Neural cell (in vitro differentiated cells): ENCODE data around the gene G6PC3. TPM values are rescaled to one million over a fixed set of nuclear protein-coding genes. Genes with fewer than 3 reads are reported as not detected.

Source experiments
- polyA plus RNA-seq: library from polyadenylated mRNA; depleted of rRNA; stranded (reverse); fragments of >200 nt; gene quantifications from 2 replicates; pipeline ENCODE4 v1.2.3, GENCODE V29; 2014
- small RNA-seq, 3 experiments: library from RNA; depleted of rRNA; stranded (forward); fragments of <200 nt; gene quantifications; one replicate each; pipeline ENCODE3, GENCODE V24; 2012

G6PC3 gene
- polyA plus RNA-seq, 1 donor from 2014 or later, result 10.8 TPM

Small RNAs within 50 kb of the gene (small RNA-seq; reads per million reads assigned to genes)
- gene RF00012, result 0 to 0.41 (median 0.10) reads per million in 3 experiments

Other genes starting within 250 kb of the G6PC3 start
- 48.1 and 67.2 TPM in 2 replicates for gene MPP3, start 237.6 kb upstream of the G6PC3 start, polyA plus RNA-seq
- not detected in 2 replicates for gene CD300LG, start 223.6 kb upstream of the G6PC3 start, polyA plus RNA-seq
- gene MPP2, start 163.2 kb upstream of the G6PC3 start, polyA plus RNA-seq, result 25.5 and 34.3 TPM in 2 replicates
- gene PPY, start 128.3 kb upstream of the G6PC3 start, polyA plus RNA-seq, result not detected in 2 replicates
- gene PYY, start 116.8 kb upstream of the G6PC3 start, polyA plus RNA-seq, result not detected in 2 replicates
- gene NAGS, start 66.1 kb upstream of the G6PC3 start, polyA plus RNA-seq, result 0.50 TPM in 1 of 2 replicates, not detected in the other
- gene TMEM101, start 55.8 kb upstream of the G6PC3 start, polyA plus RNA-seq, result 59.3 and 62.9 TPM in 2 replicates
- 9.6 and 12.0 TPM in 2 replicates for gene LSM12, start 4.1 kb upstream of the G6PC3 start, polyA plus RNA-seq
- 93.0 and 97.8 TPM in 2 replicates for gene HDAC5, start 52.9 kb downstream of the G6PC3 start, polyA plus RNA-seq
- gene HROB, start 71.2 kb downstream of the G6PC3 start, polyA plus RNA-seq, result 1.3 TPM in 2 replicates
- gene ASB16, start 100.0 kb downstream of the G6PC3 start, polyA plus RNA-seq, result not detected in 2 replicates
- 59.9 and 77.4 TPM in 2 replicates for gene TMUB2, start 116.2 kb downstream of the G6PC3 start, polyA plus RNA-seq
- gene ATXN7L3, start 129.1 kb downstream of the G6PC3 start, polyA plus RNA-seq, result 93.5 and 97.2 TPM in 2 replicates
- gene UBTF, start 148.9 kb downstream of the G6PC3 start, polyA plus RNA-seq, result 71.7 and 73.8 TPM in 2 replicates
- 0.05 TPM in 1 of 2 replicates, not detected in the other for gene SLC4A1, start 197.4 kb downstream of the G6PC3 start, polyA plus RNA-seq
- gene RUNDC3A, start 237.9 kb downstream of the G6PC3 start, polyA plus RNA-seq, result 279 and 326 TPM in 2 replicates